Parathyroid adenoma (tissue), 2 donors: ENCODE data around the gene PREPL.

Experiments used
- H2AFZ ChIP-seq: fragments of 300-600 bp; sonication (generic); one replicate; pipeline ENCODE4 v1.7.0; 2017; ENCODE audit warnings: antibody characterized with exemption, mild to moderate bottlenecking
- H3K27ac ChIP-seq: fragments of 300-600 bp; sonication (generic); one replicate; pipeline ENCODE4 v1.7.0; 2017
- H3K27me3 ChIP-seq: fragments of 300-600 bp; sonication (generic); one replicate; pipeline ENCODE4 v1.7.0; 2017; ENCODE audit warnings: low read length; ENCODE audit not compliant: control insufficient read depth, insufficient read depth
- H3K36me3 ChIP-seq: fragments of 300-600 bp; sonication (generic); one replicate; pipeline ENCODE4 v1.7.0; 2017; ENCODE audit warnings: low read length; ENCODE audit not compliant: control insufficient read depth, insufficient read depth
- H3K4me1 ChIP-seq: fragments of 300-600 bp; sonication (generic); one replicate; pipeline ENCODE4 v1.7.0; 2017; ENCODE audit warnings: control low read depth
- H3K4me2 ChIP-seq: fragments of 300-600 bp; sonication (generic); one replicate; pipeline ENCODE4 v1.7.0; 2017; ENCODE audit warnings: low read length
- H3K4me3 ChIP-seq: fragments of 300-600 bp; sonication (generic); one replicate; pipeline ENCODE4 v1.7.0; 2017; ENCODE audit warnings: low read depth, low read length
- H3K79me2 ChIP-seq: fragments of 300-600 bp; sonication (generic); one replicate; pipeline ENCODE4 v1.7.0; 2017; ENCODE audit warnings: control low read depth
- H3K9ac ChIP-seq: fragments of 300-600 bp; sonication (generic); one replicate; pipeline ENCODE4 v1.7.0; 2017; ENCODE audit warnings: mild to moderate bottlenecking
- H3K9me3 ChIP-seq: fragments of 300-600 bp; sonication (generic); one replicate; pipeline ENCODE4 v1.7.0; 2017; ENCODE audit warnings: low read length; ENCODE audit not compliant: control insufficient read depth
- TF ChIP-seq, protein P1 (sequence below): fragments of 300-600 bp; sonication (generic); IDR thresholded peaks from one replicate; pipeline ENCODE4 v1.7.0; 2017; ENCODE audit warnings: antibody characterized with exemption, mild to moderate bottlenecking
- donor health status: primary hyperparathyroidism.

The PREPL gene

DNA sequence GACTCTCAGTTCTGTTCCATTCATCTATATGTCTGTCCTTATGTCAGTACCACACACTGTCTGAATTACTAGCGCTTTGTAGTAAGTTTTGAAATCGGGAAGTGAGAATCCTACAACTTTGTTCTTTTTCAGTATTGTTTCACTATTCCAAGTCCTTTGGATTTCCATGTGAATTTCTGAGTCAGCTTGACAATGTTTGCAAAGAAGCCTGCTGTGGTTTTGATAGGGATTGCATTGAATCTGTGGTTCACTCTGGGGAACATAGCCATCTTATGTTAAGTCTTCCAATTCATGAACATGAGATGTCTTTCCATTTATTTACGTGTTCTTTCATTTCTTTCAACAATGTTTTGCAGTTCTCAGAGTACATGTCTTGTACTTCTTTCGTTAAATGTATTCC, 71.0 kb downstream of the PREPL start:
- no peak overlapping the region for H3K27ac ChIP-seq
- TF ChIP-seq, protein P1, sequence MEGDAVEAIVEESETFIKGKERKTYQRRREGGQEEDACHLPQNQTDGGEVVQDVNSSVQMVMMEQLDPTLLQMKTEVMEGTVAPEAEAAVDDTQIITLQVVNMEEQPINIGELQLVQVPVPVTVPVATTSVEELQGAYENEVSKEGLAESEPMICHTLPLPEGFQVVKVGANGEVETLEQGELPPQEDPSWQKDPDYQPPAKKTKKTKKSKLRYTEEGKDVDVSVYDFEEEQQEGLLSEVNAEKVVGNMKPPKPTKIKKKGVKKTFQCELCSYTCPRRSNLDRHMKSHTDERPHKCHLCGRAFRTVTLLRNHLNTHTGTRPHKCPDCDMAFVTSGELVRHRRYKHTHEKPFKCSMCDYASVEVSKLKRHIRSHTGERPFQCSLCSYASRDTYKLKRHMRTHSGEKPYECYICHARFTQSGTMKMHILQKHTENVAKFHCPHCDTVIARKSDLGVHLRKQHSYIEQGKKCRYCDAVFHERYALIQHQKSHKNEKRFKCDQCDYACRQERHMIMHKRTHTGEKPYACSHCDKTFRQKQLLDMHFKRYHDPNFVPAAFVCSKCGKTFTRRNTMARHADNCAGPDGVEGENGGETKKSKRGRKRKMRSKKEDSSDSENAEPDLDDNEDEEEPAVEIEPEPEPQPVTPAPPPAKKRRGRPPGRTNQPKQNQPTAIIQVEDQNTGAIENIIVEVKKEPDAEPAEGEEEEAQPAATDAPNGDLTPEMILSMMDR: no peak
- H3K9ac ChIP-seq: no peak overlapping the region
- peaks cover 5% of the 10 kb centered on the region for H3K4me1 ChIP-seq
- no peaks in the 10 kb centered on the region for H3K79me2 ChIP-seq
- no peaks in the 10 kb centered on the region for H3K36me3 ChIP-seq
- H3K9me3 ChIP-seq: no peaks in the 10 kb centered on the region
- H2AFZ ChIP-seq: no peak overlapping the region
- no peak overlapping the region for H3K4me3 ChIP-seq
- H3K27me3 ChIP-seq: no peaks in the 10 kb centered on the region
- no peak overlapping the region for H3K4me2 ChIP-seq

DNA sequence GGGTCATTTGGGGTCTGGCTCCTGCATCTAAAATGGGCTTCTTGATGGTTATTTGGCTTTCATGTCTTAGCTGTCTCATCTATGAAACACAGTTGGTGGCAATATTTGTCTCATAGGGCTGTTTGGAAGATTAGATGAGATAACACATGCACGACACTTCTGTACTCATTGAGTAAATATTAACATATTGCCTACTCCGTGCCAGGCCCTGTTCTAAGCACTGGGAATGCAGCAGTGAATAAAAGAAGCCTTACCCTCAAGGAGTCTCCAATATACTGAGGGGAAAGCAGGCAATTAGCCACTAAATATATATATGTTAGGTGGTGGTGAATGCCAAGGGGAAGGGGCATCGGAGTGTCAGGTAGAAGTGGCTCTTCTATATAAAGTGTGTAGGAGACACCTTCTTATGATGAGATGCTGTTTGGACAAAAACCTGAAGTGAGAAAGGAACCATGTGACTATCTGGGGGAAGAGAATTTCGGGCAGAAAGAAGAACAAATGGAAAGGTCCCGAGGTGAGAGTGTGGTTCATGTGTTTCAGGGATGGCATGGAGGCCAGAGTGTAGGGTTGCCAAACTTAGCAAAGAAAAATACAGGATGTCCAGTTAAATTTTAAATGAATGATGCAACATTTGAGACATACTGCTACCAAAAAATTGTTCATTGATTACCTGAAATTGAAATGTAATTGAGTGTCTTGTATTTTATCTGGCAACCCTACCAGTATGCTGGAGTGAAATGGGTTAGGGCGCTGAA, 74.2 kb downstream of the PREPL start:
- Histone ChIP-seq H3K4me2 (no peak overlapping the region), H3K79me2 (no peaks in the 10 kb centered on the region), H3K4me3 (no peak overlapping the region), H3K36me3 (no peaks in the 10 kb centered on the region), H3K9ac (no peak overlapping the region), H3K9me3 (no peaks in the 10 kb centered on the region), H3K27me3 (no peaks in the 10 kb centered on the region), H2AFZ (no peak overlapping the region), H3K4me1 (no peaks in the 10 kb centered on the region), H3K27ac (no peak overlapping the region)
- TF ChIP-seq, protein P1: no peak

DNA sequence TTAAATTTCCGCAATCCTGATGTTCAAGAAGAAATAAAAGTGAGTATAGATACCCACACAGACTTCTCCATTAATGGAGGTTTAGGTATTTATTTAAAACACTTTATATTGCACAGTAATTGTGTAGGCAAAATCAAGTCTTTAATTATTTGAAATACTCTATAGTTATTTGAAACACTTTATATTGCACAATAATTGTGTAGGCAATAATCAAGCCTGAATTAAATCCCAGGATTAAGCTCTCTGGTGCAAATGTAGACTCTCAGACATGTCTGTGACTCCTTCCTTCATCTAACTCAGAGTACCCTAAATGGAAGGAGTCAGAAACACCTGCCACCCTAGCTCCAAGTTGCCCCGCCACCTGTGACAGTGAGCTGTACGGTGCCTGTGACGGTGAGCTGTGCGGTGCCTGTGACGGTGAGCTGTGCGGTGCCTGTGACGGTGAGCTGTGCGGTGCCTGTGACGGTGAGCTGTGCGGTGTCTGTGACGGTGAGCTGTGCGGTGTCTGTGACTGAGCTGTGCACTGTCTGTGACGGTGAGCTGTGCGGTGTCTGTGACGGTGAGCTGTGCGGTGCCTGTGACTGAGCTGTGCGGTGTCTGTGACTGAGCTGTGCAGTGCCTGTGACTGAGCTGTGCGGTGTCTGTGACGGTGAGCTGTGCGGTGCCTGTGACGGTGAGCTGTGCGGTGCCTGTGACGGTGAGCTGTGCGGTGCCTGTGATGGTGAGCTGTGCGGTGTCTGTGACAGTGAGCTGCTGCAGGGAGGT, 75.0 kb downstream of the PREPL start:
- no peaks in the 10 kb centered on the region for H3K36me3 ChIP-seq

DNA sequence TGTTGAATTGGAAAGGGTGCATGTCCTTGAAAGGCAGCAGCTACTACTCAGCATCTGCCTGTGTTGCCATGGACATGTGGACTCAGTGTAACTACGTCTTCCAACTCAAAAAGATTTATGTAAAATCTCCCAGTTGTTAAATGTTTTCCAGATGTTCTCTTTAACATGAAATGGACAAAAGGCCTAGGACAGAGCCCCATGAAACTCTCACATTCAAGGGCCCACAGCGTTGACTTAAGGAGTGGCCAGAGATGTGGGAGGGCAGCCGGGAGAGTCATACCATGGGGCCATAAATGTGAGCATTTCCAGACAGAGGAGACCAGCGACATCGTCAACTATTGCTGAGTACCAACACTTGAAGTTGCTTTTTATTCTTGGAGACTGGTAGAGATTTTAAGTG, 76.1 kb downstream of the PREPL start:
- no peak overlapping the region for H2AFZ ChIP-seq
- H3K9ac ChIP-seq: no peak overlapping the region
- no peaks in the 10 kb centered on the region for H3K9me3 ChIP-seq
- no peaks in the 10 kb centered on the region for H3K79me2 ChIP-seq
- no peaks in the 10 kb centered on the region for H3K36me3 ChIP-seq
- H3K27ac ChIP-seq: no peak overlapping the region
- TF ChIP-seq, protein P1: no peak
- no peak overlapping the region for H3K4me2 ChIP-seq
- no peaks in the 10 kb centered on the region for H3K27me3 ChIP-seq
- H3K4me3 ChIP-seq: no peak overlapping the region
- H3K4me1 ChIP-seq: no peaks in the 10 kb centered on the region

More for the DNA sequence above, 75.0 kb downstream of the PREPL start:
- H3K9me3 ChIP-seq: no peaks in the 10 kb centered on the region
- no peaks in the 10 kb centered on the region for H3K4me1 ChIP-seq
- TF ChIP-seq, protein P1: no peak
- no peak overlapping the region for H3K4me3 ChIP-seq
- H2AFZ ChIP-seq: no peak overlapping the region
- no peak overlapping the region for H3K4me2 ChIP-seq
- no peak overlapping the region for H3K9ac ChIP-seq
- no peak overlapping the region for H3K27ac ChIP-seq
- H3K79me2 ChIP-seq: no peaks in the 10 kb centered on the region
- H3K27me3 ChIP-seq: no peaks in the 10 kb centered on the region
